ENCODE measurements around the gene ANXA11.

ANXA11 gene

DNA sequence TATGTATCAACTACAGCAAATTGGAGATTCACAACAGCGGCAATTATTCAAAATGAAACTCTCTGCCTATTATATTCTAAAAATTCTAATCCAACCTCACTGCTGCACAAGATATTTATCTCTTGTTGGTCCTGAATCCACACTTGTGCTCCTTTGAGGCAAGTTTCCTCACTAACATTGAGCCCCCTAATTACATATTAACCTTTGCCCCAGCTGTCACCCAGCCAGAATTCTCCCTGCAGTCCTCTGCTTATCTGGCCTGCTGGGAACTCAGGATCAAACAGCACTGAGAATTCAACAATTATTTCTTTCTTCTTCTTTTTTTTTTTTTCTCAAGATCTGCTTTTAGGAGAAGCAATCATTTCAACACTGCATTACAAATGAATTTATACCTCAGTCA, 94.4 kb downstream of the ANXA11 start:
- no peak overlapping the region for H4K91ac ChIP-seq (ENCODE audit: low read depth, low read length, poor library complexity)
- no peak overlapping the region for H2BK120ac ChIP-seq (ENCODE audit: low read depth, low read length)
- H3K27ac ChIP-seq (replicated peaks; ENCODE audit: low read length): no peak overlapping the region
- no peaks in the 10 kb centered on the region for H3K4me1 ChIP-seq (ENCODE audit: control insufficient read depth in 2 of 2, insufficient read depth in 1 of 2, low read depth in 1 of 2, low read length in 2 of 2)
- H3K23ac ChIP-seq (ENCODE audit: low read depth, low read length, poor library complexity): no peak overlapping the region
- no peak overlapping the region for H3K18ac ChIP-seq (ENCODE audit: low read length)
- H3K27me3 ChIP-seq (ENCODE audit: control insufficient read depth in 3 of 3, insufficient read depth in 3 of 3, low read depth in 1 of 3, low read length in 3 of 3): no peaks in the 10 kb centered on the region
- no peak overlapping the region for H2BK5ac ChIP-seq (ENCODE audit: low read length)
- no peaks in the 10 kb centered on the region for H3K79me1 ChIP-seq (ENCODE audit: low read depth, low read length)
- H3K14ac ChIP-seq (ENCODE audit: low read length): no peak overlapping the region
- H3K4me3 ChIP-seq (ENCODE audit: low read length in 2 of 2): no peak overlapping the region
- peaks cover 2 to 16% of the 10 kb centered on the region in 2 donors for H3K9me3 ChIP-seq (replicated peaks in 1 of 2; ENCODE audit: control insufficient read depth in 2 of 2, insufficient read depth in 1 of 2, low read depth in 1 of 2, low read length in 2 of 2)
- no peak overlapping the region for H2AK5ac ChIP-seq (ENCODE audit: low read depth, low read length)
- WGBS, 2 donors (ENCODE audit: extremely low coverage in 2 of 2, insufficient read length in 2 of 2, insufficient replicate concordance in 1 of 2): no CpG with 5 or more reads among the region's 1 CpG
- H2BK12ac ChIP-seq (ENCODE audit: low read length): no peak overlapping the region
- H3K4ac ChIP-seq (ENCODE audit: low read length): no peak overlapping the region
- H3K9ac ChIP-seq (ENCODE audit: low read depth, low read length, poor library complexity): no peak overlapping the region
- no peak for DNase-seq (ENCODE audit: low spot score)
- no peaks in the 10 kb centered on the region for H3K36me3 ChIP-seq (replicated peaks in 1 of 2; ENCODE audit: control insufficient read depth in 2 of 2, insufficient read depth in 2 of 2, low read length in 2 of 2)
- no peak overlapping the region for H2AFZ ChIP-seq (ENCODE audit: low read length)
- no peak overlapping the region for H3K4me2 ChIP-seq (ENCODE audit: insufficient read depth, low read length, poor library complexity, severe bottlenecking)
- H2BK15ac ChIP-seq (ENCODE audit: low read length): no peak overlapping the region
- H4K8ac ChIP-seq (ENCODE audit: low read depth, low read length): no peak overlapping the region

DNA sequence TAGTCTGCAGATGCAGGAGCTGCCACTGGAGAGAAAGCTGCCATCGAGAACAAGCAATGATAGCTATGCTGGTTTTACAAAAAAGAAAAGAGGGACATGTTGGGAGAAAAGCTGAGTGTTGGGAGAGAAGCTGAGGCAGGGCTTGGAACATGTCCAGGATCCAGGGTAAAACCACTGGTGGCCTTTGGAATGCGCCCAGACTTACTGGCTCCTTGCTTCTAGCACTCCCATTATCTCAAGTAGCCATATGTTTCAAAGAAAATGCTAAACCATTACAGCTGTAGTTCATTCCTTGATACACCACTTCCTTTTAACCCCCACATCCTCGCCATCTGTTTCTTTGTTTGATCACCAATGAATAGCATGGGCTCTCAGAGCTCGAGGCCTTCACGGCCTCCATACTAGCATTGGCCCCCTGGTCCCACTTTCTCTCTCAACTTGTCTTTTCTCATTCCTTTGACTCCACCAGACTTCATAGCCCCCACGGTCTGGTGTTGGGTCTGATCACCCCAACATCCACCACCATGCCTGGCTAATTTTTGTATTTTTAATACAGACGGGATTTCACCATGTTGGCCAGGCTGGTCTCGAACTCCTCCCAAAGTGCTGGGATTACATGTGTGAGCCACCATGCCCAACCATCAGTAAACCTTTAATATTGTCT, 96.6 kb downstream of the ANXA11 start:
- H3K79me1 ChIP-seq (ENCODE audit: low read depth, low read length): no peaks in the 10 kb centered on the region
- H3K4me3 ChIP-seq (ENCODE audit: low read length in 2 of 2): no peak overlapping the region
- H3K9ac ChIP-seq (ENCODE audit: low read depth, low read length, poor library complexity): no peak overlapping the region
- H3K23ac ChIP-seq (ENCODE audit: low read depth, low read length, poor library complexity): no peak overlapping the region
- H2BK5ac ChIP-seq (ENCODE audit: low read length): no peak overlapping the region
- no peak overlapping the region for H2BK15ac ChIP-seq (ENCODE audit: low read length)
- no peak overlapping the region for H2AK5ac ChIP-seq (ENCODE audit: low read depth, low read length)
- no peaks in the 10 kb centered on the region for H3K27me3 ChIP-seq (ENCODE audit: control insufficient read depth in 3 of 3, insufficient read depth in 3 of 3, low read depth in 1 of 3, low read length in 3 of 3)
- H3K9me3 ChIP-seq (replicated peaks in 1 of 2; ENCODE audit: control insufficient read depth in 2 of 2, insufficient read depth in 1 of 2, low read depth in 1 of 2, low read length in 2 of 2): peaks cover 2 to 16% of the 10 kb centered on the region in 2 donors
- H3K36me3 ChIP-seq (replicated peaks in 1 of 2; ENCODE audit: control insufficient read depth in 2 of 2, insufficient read depth in 2 of 2, low read length in 2 of 2): no peaks in the 10 kb centered on the region
- H2BK120ac ChIP-seq (ENCODE audit: low read depth, low read length): no peak overlapping the region
- H3K27ac ChIP-seq (replicated peaks; ENCODE audit: low read length): no peak overlapping the region
- DNase-seq (ENCODE audit: low spot score): no peak
- no peak overlapping the region for H3K4ac ChIP-seq (ENCODE audit: low read length)
- no peak overlapping the region for H4K8ac ChIP-seq (ENCODE audit: low read depth, low read length)
- no peak overlapping the region for H3K14ac ChIP-seq (ENCODE audit: low read length)
- H2AFZ ChIP-seq (ENCODE audit: low read length): no peak overlapping the region
- H2BK12ac ChIP-seq (ENCODE audit: low read length): no peak overlapping the region
- peaks cover 0 to 5% of the 10 kb centered on the region in 2 donors for H3K4me1 ChIP-seq (ENCODE audit: control insufficient read depth in 2 of 2, insufficient read depth in 1 of 2, low read depth in 1 of 2, low read length in 2 of 2)
- H4K91ac ChIP-seq (ENCODE audit: low read depth, low read length, poor library complexity): no peak overlapping the region
- no peak overlapping the region for H3K18ac ChIP-seq (ENCODE audit: low read length)
- no CpG with 5 or more reads among the region's 8 CpGs for WGBS, 2 donors (ENCODE audit: extremely low coverage in 2 of 2, insufficient read length in 2 of 2, insufficient replicate concordance in 1 of 2)
- no peak overlapping the region for H3K4me2 ChIP-seq (ENCODE audit: insufficient read depth, low read length, poor library complexity, severe bottlenecking)

DNA sequence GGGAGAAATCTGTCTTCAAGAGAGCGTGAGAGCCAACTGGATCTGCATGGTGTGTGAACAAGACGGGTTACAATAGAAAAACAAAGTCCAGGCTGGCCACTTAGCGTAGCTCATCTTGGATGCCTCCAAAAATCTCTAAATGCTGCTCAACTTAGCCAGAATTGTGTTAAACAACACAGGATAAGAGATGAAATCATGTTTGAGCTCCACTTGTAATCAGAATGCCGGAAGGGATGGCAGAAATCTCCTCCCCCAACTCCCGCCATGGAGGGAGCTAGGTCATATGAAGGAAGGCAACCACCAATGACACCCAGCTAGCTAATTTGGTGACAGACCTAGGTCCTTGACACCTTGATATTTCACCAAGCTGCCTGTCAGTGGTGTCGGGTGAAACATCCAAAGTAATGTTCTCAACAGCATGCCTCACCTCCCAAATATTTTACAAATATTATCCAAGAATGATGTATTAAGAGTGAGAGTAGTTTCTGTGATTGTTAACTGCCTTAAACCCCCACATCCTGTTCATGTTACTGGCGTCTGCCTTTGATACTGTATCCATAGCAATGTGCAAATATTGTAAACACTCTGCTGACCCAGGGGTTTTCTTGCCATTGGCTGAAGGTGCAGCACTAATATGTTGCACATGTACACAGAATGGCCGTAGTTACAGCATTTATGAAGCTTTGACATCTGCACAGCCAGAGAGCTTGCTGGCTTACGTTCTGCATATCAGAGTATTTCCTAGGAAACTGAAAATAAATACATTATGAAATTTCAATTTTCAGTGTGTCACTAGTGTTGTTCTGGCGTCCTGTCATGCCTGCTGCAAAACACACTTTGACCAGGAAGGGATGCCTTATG, 101.0 kb downstream of the ANXA11 start:
- H3K4me1 ChIP-seq (ENCODE audit: control insufficient read depth in 2 of 2, insufficient read depth in 1 of 2, low read depth in 1 of 2, low read length in 2 of 2): peaks cover 0 to 5% of the 10 kb centered on the region in 2 donors
- no peak overlapping the region for H3K27ac ChIP-seq (replicated peaks; ENCODE audit: low read length)
- H3K23ac ChIP-seq (ENCODE audit: low read depth, low read length, poor library complexity): no peak overlapping the region
- no peaks in the 10 kb centered on the region for H3K79me1 ChIP-seq (ENCODE audit: low read depth, low read length)
- no peak overlapping the region for H2BK5ac ChIP-seq (ENCODE audit: low read length)
- no peak overlapping the region for H4K8ac ChIP-seq (ENCODE audit: low read depth, low read length)
- H4K91ac ChIP-seq (ENCODE audit: low read depth, low read length, poor library complexity): no peak overlapping the region
- H3K36me3 ChIP-seq (replicated peaks in 1 of 2; ENCODE audit: control insufficient read depth in 2 of 2, insufficient read depth in 2 of 2, low read length in 2 of 2): no peaks in the 10 kb centered on the region
- no peak overlapping the region for H2AK5ac ChIP-seq (ENCODE audit: low read depth, low read length)
- DNase-seq (ENCODE audit: low spot score): no peak
- no peak overlapping the region for H2BK12ac ChIP-seq (ENCODE audit: low read length)
- peaks cover 0 to 12% of the 10 kb centered on the region in 2 donors for H3K9me3 ChIP-seq (replicated peaks in 1 of 2; ENCODE audit: control insufficient read depth in 2 of 2, insufficient read depth in 1 of 2, low read depth in 1 of 2, low read length in 2 of 2)
- no peak overlapping the region for H3K18ac ChIP-seq (ENCODE audit: low read length)
- H3K14ac ChIP-seq (ENCODE audit: low read length): no peak overlapping the region
- H2BK120ac ChIP-seq (ENCODE audit: low read depth, low read length): no peak overlapping the region
- H3K4ac ChIP-seq (ENCODE audit: low read length): no peak overlapping the region
- H3K27me3 ChIP-seq (ENCODE audit: control insufficient read depth in 3 of 3, insufficient read depth in 3 of 3, low read depth in 1 of 3, low read length in 3 of 3): no peaks in the 10 kb centered on the region
- H3K9ac ChIP-seq (ENCODE audit: low read depth, low read length, poor library complexity): no peak overlapping the region
- H2AFZ ChIP-seq (ENCODE audit: low read length): peak overlapping the region; percentile 49
- no peak overlapping the region for H3K4me2 ChIP-seq (ENCODE audit: insufficient read depth, low read length, poor library complexity, severe bottlenecking)
- H2BK15ac ChIP-seq (ENCODE audit: low read length): no peak overlapping the region
- no peak overlapping the region for H3K4me3 ChIP-seq (ENCODE audit: low read length in 2 of 2)
- no CpG with 5 or more reads among the region's 10 CpGs for WGBS, 2 donors (ENCODE audit: extremely low coverage in 2 of 2, insufficient read length in 2 of 2, insufficient replicate concordance in 1 of 2)

Data from neuronal stem cell (in vitro differentiated cells).